Upper lobe of right lung (tissue), 1 donor: Measurements from ENCODE around the gene VAMP2. TPM values are rescaled to one million over a fixed set of nuclear protein-coding genes. Genes with fewer than 3 reads are reported as not detected.

Source experiments
- ATAC-seq: fragments of 200-7000 bp; cut with Tn5 transposase; one replicate; pipeline ENCODE4 v1.9.1; 2020; ENCODE audit warnings: mild to moderate bottlenecking, moderate library complexity
- DNase-seq: peaks from one replicate; pipeline ENCODE4 v3.0.0-alpha.2; 2020
- H3K27ac ChIP-seq: fragments of 200-600 bp; one replicate; pipeline ENCODE4 v1.8.0; 2022
- H3K27me3 ChIP-seq: fragments of 200-600 bp; one replicate; pipeline ENCODE4 v1.8.0; 2022; ENCODE audit warnings: mild to moderate bottlenecking
- H3K36me3 ChIP-seq: fragments of 200-600 bp; one replicate; pipeline ENCODE4 v1.8.0; 2022
- H3K4me1 ChIP-seq: fragments of 200-600 bp; one replicate; pipeline ENCODE4 v1.8.0; 2022
- H3K4me3 ChIP-seq: fragments of 200-600 bp; one replicate; pipeline ENCODE4 v1.8.0; 2022; ENCODE audit warnings: mild to moderate bottlenecking
- H3K9me3 ChIP-seq: fragments of 200-600 bp; one replicate; pipeline ENCODE4 v1.8.0; 2022
- intact Hi-C: fragments of 100-400 bp; cut with DNase I; formaldehyde crosslinking; loops from one replicate; pipeline ENCODE4 v1.11.0; 2022
- total RNA-seq: library from RNA; stranded (reverse); fragmentation: NEBNext Ultra II Directional; extraction: Animal tissue kit (Norgen Biotek cat#: 25700); gene quantifications from one replicate; pipeline ENCODE4 v1.2.1, GENCODE V29; 2021
- TF ChIP-seq, protein P1 (sequence below): fragments of 200-600 bp; IDR thresholded peaks from one replicate; pipeline ENCODE4 v1.8.0; 2022; ENCODE audit warnings: antibody characterized with exemption
- donor health status: DM: no; HTN: yes; CAD: no; lungs with severe emphysema.

The VAMP2 gene
- total RNA-seq, 1 donor from 2014 or later: 78.1 TPM

DNA sequence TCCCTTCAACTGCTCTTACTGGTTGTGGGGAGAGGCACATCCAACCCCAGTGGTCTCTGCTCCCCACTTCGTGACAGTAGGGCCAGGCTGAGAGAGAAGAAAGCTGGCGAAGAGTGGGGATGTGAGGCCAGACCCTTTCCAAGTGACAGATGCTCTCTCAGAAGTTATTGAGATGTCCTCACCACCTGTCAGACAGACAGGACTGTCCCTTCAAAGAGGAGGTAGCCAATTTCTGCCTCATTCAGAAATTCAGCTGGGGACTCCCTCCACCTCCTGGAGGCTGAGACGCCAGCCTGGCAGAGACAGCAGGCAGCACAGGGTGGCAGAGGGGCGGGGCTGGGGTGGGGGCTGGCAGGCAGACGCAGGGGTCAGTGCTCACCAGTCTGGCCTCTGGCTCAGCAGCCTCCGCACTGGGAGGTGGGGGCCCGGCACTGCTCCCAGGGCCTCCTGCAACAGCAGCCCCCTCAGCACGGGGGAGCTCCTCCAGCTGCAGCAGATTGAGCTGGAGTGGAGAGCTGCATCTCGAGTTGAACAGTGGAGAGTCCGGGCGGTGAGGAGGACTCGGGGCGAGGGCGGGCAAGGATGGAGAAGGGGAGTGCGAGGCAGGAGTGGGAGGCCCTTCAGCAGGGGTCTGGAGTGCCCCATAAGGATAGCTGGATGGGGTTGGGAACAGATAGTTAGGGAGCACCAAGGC, 19.7 kb downstream of the VAMP2 start:
- DNase-seq: no peak
- Histone ChIP-seq H3K4me3 (no peak overlapping the region), H3K27me3 (no peaks in the 10 kb centered on the region), H3K27ac (no peak overlapping the region), H3K9me3 (no peaks in the 10 kb centered on the region), H3K4me1 (peaks cover 17% of the 10 kb centered on the region), H3K36me3 (peaks cover 89% of the 10 kb centered on the region)
- TF ChIP-seq, protein P1, sequence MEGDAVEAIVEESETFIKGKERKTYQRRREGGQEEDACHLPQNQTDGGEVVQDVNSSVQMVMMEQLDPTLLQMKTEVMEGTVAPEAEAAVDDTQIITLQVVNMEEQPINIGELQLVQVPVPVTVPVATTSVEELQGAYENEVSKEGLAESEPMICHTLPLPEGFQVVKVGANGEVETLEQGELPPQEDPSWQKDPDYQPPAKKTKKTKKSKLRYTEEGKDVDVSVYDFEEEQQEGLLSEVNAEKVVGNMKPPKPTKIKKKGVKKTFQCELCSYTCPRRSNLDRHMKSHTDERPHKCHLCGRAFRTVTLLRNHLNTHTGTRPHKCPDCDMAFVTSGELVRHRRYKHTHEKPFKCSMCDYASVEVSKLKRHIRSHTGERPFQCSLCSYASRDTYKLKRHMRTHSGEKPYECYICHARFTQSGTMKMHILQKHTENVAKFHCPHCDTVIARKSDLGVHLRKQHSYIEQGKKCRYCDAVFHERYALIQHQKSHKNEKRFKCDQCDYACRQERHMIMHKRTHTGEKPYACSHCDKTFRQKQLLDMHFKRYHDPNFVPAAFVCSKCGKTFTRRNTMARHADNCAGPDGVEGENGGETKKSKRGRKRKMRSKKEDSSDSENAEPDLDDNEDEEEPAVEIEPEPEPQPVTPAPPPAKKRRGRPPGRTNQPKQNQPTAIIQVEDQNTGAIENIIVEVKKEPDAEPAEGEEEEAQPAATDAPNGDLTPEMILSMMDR: no peak
- no peak for ATAC-seq
- intact Hi-C loops: no loop called here

DNA sequence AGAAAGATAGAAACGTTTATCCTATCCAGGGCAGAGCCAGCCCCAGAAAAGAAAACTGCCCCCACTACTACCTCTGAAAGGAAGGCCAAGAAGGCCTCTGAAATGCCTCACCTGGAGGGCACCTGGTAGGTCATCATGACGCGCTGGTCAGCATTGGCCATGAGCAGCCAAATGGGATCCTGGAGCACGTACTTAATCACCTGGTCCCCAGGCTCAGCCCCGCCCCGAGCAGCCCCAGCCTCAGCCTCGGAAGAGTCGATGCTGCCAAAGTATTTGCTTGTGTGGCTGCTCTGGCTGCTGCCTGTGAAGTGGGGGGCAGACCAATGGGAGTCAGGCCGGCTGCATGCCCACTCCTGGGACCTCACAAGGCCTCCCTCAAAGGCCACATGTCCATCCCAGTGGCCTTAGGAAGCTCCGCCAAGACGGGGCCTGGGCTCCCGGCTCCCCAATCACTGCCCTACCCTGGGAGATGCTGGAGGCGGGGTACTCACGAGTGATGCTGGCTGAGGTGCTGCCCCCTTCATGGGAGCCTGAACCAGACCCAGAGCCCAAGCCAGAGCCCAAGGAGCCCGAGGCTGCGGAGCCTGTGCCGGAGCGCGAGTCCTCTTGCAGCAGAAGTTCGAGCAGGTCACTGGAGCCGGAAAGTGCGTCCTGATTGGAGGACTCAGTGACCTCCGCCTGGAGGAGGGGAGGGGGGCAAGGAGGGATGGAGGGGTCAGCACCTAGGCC, 20.4 kb downstream of the VAMP2 start:
- TF ChIP-seq, protein P1: no peak
- no peak for DNase-seq
- Histone ChIP-seq H3K9me3 (no peaks in the 10 kb centered on the region), H3K4me3 (no peak overlapping the region), H3K4me1 (peaks cover 18% of the 10 kb centered on the region), H3K27me3 (no peaks in the 10 kb centered on the region), H3K36me3 (peaks cover 81% of the 10 kb centered on the region), H3K27ac (no peak overlapping the region)
- ATAC-seq: no peak
- intact Hi-C loops: no loop called here

DNA sequence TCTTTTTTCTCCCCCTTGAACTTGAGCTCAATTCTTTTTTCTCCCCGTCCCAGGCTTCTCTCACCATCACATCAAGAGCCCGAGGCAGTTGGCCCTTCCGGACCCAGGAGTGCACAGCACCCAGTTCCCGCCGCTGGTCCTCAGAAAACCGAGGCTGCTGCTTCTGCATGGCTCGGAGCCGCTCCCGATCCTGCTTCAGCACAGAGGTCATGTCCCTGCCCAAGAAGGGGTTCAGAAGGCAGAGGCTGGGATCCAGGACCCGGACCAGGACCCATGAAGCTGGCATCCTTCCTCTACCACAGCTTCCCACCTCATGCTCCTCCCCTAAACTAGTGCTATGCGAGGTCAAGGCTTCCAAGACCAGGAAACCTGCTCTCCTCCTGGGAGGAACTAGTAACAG, 21.0 kb downstream of the VAMP2 start:
- Histone ChIP-seq H3K27me3 (no peaks in the 10 kb centered on the region), H3K27ac (no peak overlapping the region), H3K36me3 (peaks cover 76% of the 10 kb centered on the region), H3K4me3 (no peak overlapping the region), H3K4me1 (peaks cover 18% of the 10 kb centered on the region), H3K9me3 (no peaks in the 10 kb centered on the region)
- intact Hi-C loops: no loop called here
- TF ChIP-seq, protein P1: no peak
- ATAC-seq: no peak
- no peak for DNase-seq

DNA sequence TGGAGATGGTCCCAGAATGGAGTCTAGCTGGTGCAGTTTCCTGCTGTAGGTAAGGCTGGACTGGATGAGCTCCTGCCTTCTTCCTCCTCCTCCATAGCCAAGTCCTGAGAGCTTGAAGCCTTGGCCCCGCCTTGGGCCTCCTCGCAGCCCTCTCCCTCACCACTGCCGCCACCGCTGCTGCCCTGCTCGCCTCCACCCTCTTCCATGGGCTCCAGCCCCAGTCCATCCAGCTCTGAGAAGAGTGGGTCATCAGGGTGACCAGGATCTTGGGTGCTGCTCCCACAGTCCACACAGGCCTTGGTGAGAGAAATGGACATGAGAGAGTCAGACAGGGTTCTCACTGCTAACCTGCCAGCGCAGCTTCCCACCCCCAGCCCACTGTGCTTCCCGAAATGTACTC, 21.7 kb downstream of the VAMP2 start:
- no peak for ATAC-seq
- H3K27me3 ChIP-seq: no peaks in the 10 kb centered on the region
- peaks cover 18% of the 10 kb centered on the region for H3K4me1 ChIP-seq
- H3K27ac ChIP-seq: no peak overlapping the region
- peaks cover 69% of the 10 kb centered on the region for H3K36me3 ChIP-seq
- DNase-seq: no peak
- H3K9me3 ChIP-seq: no peaks in the 10 kb centered on the region
- TF ChIP-seq, protein P1: no peak
- no peak overlapping the region for H3K4me3 ChIP-seq
- intact Hi-C loops: no loop called here

DNA sequence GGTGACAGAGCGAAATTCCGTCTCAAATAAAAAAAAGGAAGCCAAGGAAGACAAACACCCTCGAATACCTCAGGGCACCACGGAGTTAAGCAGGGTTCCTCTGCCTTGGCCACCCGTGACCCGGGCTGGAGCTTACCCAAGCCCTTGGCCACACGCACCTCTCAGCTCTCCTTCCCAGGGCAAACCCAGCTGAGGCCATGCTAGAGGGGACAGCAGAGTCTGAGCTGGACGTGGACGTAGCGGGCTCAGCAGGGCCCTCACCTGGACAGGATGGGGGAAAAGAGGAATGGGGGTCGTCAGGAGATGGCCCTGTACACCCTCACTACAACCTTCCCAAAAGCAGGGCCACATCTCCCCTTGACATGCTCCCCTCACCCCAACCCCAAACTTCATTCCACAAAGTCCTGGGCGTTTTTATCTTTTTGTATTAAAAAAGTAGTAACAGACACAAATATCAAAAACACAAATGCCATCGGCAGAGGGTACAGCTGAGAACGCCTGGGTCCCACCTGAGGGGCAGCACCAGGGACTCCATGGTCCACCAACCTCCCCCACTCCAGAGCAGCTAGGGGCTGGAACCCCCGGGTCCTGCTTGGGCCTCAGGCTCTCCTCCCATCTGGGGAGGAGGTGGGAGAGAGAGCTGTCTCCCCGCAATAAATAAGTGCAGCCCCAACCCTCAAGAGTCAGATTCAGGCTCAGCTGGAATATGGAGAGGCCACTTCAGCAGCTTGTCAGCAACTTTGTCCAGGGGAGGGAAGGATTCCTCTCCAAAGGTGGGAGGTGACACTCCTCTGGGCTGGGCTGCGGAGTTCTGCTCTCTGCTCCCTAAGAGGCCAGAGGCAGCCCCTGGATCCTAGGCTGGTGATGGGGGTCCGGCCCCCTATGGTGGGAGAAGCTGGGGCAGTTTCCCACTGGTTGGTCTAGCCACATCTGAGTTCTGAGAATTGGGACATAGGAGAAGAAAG, 22.4 kb downstream of the VAMP2 start:
- intact Hi-C loops: no loop called here

More for the DNA sequence above, 22.4 kb downstream of the VAMP2 start:
- Histone ChIP-seq H3K27me3 (no peaks in the 10 kb centered on the region), H3K4me3 (no peak overlapping the region), H3K9me3 (no peaks in the 10 kb centered on the region), H3K4me1 (peaks cover 18% of the 10 kb centered on the region), H3K36me3 (peaks cover 62% of the 10 kb centered on the region), H3K27ac (peak overlapping the region; percentile 64)
- DNase-seq (peak; percentile 69), ATAC-seq (peak; percentile 0)
- TF ChIP-seq, protein P1: no peak
